Measurements from ENCODE around the gene ITGAD. TPM values are rescaled to one million over a fixed set of nuclear protein-coding genes. Genes with fewer than 3 reads are reported as not detected.

Gene ITGAD
- polyA plus RNA-seq, 3 donors, result 0.04 TPM; not detected in 2

- WGBS (ENCODE audit: insufficient coverage), result 63% methylated on average over 5 of the region's 14 CpGs
- intact Hi-C loops (cut with micrococcal nuclease), result loop anchor here in 1 of 2 donors (10.0 kb wide), 1 partner anchor 48 kb away; no protein-coding TSS in a partner anchor
- H3K4me1 Mint-ChIP-seq, result peaks cover 8% of the 10 kb centered on the region
These were observed 19.9 kb upstream of the ITGAD start for GRCh38 chr16:31373235-31373634.

GRCh38 chr16:31375231-31375630, 17.9 kb upstream of the ITGAD start:
- Histone ChIP-seq H2AFZ (ENCODE audit: insufficient read depth, low read depth, low read length, poor library complexity, severe bottlenecking) (no peak overlapping the region), H3K36me3 (replicated peaks in 1 of 2; ENCODE audit: control insufficient read depth in 1 of 2, insufficient read depth in 2 of 2, low read length in 2 of 2) (peaks cover 90 to 100% of the 10 kb centered on the region in 2 donors), H3K27me3 (ENCODE audit: control insufficient read depth in 2 of 2, insufficient read depth in 2 of 2, low read length in 2 of 2) (no peaks in the 10 kb centered on the region), H3K79me2 (ENCODE audit: insufficient read depth, low read length) (no peaks in the 10 kb centered on the region), H3K4me3 (replicated peaks in 1 of 3; ENCODE audit: low read depth in 2 of 3, low read length in 3 of 3) (no peak overlapping the region), H3K27ac (ENCODE audit: low read depth in 1 of 2, low read length in 2 of 2) (no peak overlapping the region), H3K4me2 (replicated peaks; ENCODE audit: extremely low read depth, low read length, poor library complexity, severe bottlenecking) (no peak overlapping the region), H3K4me1 (ENCODE audit: control insufficient read depth in 1 of 2, insufficient read depth in 2 of 2, low read length in 2 of 2) (no peaks in the 10 kb centered on the region), H4K20me1 (ENCODE audit: insufficient read depth, low read length) (peaks cover 85% of the 10 kb centered on the region), H3K9ac (ENCODE audit: insufficient read depth, low read length, poor library complexity, severe bottlenecking) (no peak overlapping the region), H3K9me3 (replicated peaks in 1 of 2; ENCODE audit: control insufficient read depth in 1 of 2, insufficient read depth in 1 of 2, low read length in 2 of 2) (peaks cover 0 to 4% of the 10 kb centered on the region in 2 donors)
- H3K27me3 Mint-ChIP-seq (ENCODE audit: low read depth in 3 of 3), result peaks cover 0 to 2% (median 0%) of the 10 kb centered on the region in 3 donors
- DNase-seq, result no peak
- H3K27ac Mint-ChIP-seq, result peak overlapping the region in 1 of 7 donors; percentile 81
- no peak for TF ChIP-seq CTCF (IDR thresholded peaks at IDR 0.05)
- intact Hi-C loops (cut with micrococcal nuclease), result loop anchor here in 1 of 2 donors (5.0 to 10.0 kb wide), 2 partner anchors 50 to 173 kb away; partner anchors contain the start of gene PYCARD
- H3K4me3 Mint-ChIP-seq, result no peak overlapping the region
- H3K4me1 Mint-ChIP-seq, result peaks cover 5% of the 10 kb centered on the region
- peaks cover 94 to 99% of the 10 kb centered on the region in 2 donors for H3K36me3 Mint-ChIP-seq
- peaks cover 0 to 7% (median 3%) of the 10 kb centered on the region in 7 donors for H3K9me3 Mint-ChIP-seq
- 60% methylated on average over 1 of the region's 5 CpGs for WGBS (ENCODE audit: insufficient coverage)

More at GRCh38 chr16:31373235-31373634, 19.9 kb upstream of the ITGAD start:
- Histone ChIP-seq H3K27me3 (ENCODE audit: control insufficient read depth in 2 of 2, insufficient read depth in 2 of 2, low read length in 2 of 2) (no peaks in the 10 kb centered on the region), H3K4me2 (replicated peaks; ENCODE audit: extremely low read depth, low read length, poor library complexity, severe bottlenecking) (no peak overlapping the region), H3K9me3 (replicated peaks in 1 of 2; ENCODE audit: control insufficient read depth in 1 of 2, insufficient read depth in 1 of 2, low read length in 2 of 2) (peaks cover 0 to 4% of the 10 kb centered on the region in 2 donors), H3K9ac (ENCODE audit: insufficient read depth, low read length, poor library complexity, severe bottlenecking) (no peak overlapping the region), H2AFZ (ENCODE audit: insufficient read depth, low read depth, low read length, poor library complexity, severe bottlenecking) (no peak overlapping the region), H4K20me1 (ENCODE audit: insufficient read depth, low read length) (peaks cover 78% of the 10 kb centered on the region), H3K36me3 (replicated peaks in 1 of 2; ENCODE audit: control insufficient read depth in 1 of 2, insufficient read depth in 2 of 2, low read length in 2 of 2) (peaks cover 75 to 86% of the 10 kb centered on the region in 2 donors), H3K4me1 (ENCODE audit: control insufficient read depth in 1 of 2, insufficient read depth in 2 of 2, low read length in 2 of 2) (peaks cover 6 to 8% of the 10 kb centered on the region in 2 donors), H3K79me2 (ENCODE audit: insufficient read depth, low read length) (no peaks in the 10 kb centered on the region), H3K4me3 (replicated peaks in 1 of 3; ENCODE audit: low read depth in 2 of 3, low read length in 3 of 3) (no peak overlapping the region), H3K27ac (ENCODE audit: low read depth in 1 of 2, low read length in 2 of 2) (no peak overlapping the region)
- peaks cover 0 to 7% (median 2%) of the 10 kb centered on the region in 7 donors for H3K9me3 Mint-ChIP-seq
- no peak for TF ChIP-seq CTCF (IDR thresholded peaks at IDR 0.05)
- peak overlapping the region in 1 of 7 donors; percentile 20 for H3K27ac Mint-ChIP-seq
- no peaks in the 10 kb centered on the region for H3K27me3 Mint-ChIP-seq (ENCODE audit: low read depth in 3 of 3)
- H3K36me3 Mint-ChIP-seq, result peaks cover 83 to 89% of the 10 kb centered on the region in 2 donors
- DNase-seq, result no peak
- no peak overlapping the region for H3K4me3 Mint-ChIP-seq

All from CD14-positive monocyte (primary cell).